Muscle of leg (tissue), 11 donors: ENCODE data around the gene TPM2. TPM values are rescaled to one million over a fixed set of nuclear protein-coding genes. Genes with fewer than 3 reads are reported as not detected.
A peak's percentile ranks its signal among the peaks of the same experiment; 100 is the strongest.

Source experiments
- DNase-seq: peaks from one replicate; pipeline ENCODE4 v3.0.0; 2013
- H3K27ac ChIP-seq: one replicate; pipeline ENCODE4 v1.5.1; 2013; ENCODE audit warnings: mild to moderate bottlenecking, low read length, control low read depth
- H3K27me3 ChIP-seq: one replicate; pipeline ENCODE4 v1.6.1; 2013; ENCODE audit warnings: low read length; ENCODE audit not compliant: control insufficient read depth, insufficient read depth
- H3K36me3 ChIP-seq: one replicate; pipeline ENCODE4 v1.6.1; 2013; ENCODE audit warnings: low read length; ENCODE audit not compliant: control insufficient read depth, insufficient read depth
- H3K4me1 ChIP-seq: one replicate; pipeline ENCODE4 v1.6.1; 2013; ENCODE audit warnings: low read length; ENCODE audit not compliant: control insufficient read depth, insufficient read depth
- H3K4me3 ChIP-seq: one replicate; pipeline ENCODE4 v1.5.1; 2013; ENCODE audit warnings: low read length, control low read depth
- H3K9me3 ChIP-seq: replicated peaks from 2 replicates; pipeline ENCODE4 v1.6.1; 2013; ENCODE audit warnings: low read depth, low read length; ENCODE audit not compliant: control insufficient read depth
- WGBS: methylation state at CpG from one replicate; pipeline ENCODE4 v1.1.5; 2013; ENCODE audit warnings: missing lambda C conversion rate; ENCODE audit not compliant: insufficient coverage; 5-methylcytosine and 5-hydroxymethylcytosine counted together
- polyA plus RNA-seq, 8 donors: library from polyadenylated mRNA; unstranded; fragments of 120-200 nt; gene quantifications; one replicate each; pipeline versions ENCODE4 v1.2.1 to v1.2.3, GENCODE V29; 2013; ENCODE audit warnings: inconsistent platforms in 1 of 8, low replicate concordance in 1 of 8; ENCODE audit not compliant: insufficient read length in 8 of 8, insufficient read depth in 1 of 8
- total RNA-seq: library from RNA; stranded (reverse); fragments of 120-200 nt; gene quantifications from one replicate; pipeline ENCODE4 v1.2.4, GENCODE V29; 2013

The TPM2 gene
- total and polyA plus RNA-seq, 9 donors, result 4,794 to 8,701 (median 8,066) TPM

DNA sequence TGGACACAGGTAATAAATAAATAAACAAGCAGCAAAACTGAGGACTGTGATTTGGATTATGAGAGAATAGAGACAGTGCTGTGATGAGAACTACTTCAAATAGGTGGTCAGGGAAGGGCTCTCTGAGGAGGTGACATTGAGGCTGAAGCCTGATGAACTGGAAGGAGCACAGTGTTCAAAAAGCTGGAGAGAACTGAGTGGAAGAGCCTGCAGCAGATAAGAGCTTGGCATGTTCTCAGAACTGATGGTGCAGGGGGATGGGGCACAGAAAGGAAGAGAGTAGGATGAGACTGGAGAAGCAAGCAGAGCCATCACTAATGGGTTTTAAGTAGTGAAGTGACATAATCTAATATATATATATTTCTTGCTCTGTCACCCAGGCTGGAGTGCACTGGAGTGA is 11.2 kb upstream of the TPM2 start:
- Histone ChIP-seq H3K9me3 (no peaks in the 10 kb centered on the region), H3K4me1 (no peaks in the 10 kb centered on the region), H3K27me3 (no peaks in the 10 kb centered on the region), H3K4me3 (no peak overlapping the region), H3K27ac (no peak overlapping the region), H3K36me3 (peaks cover 98% of the 10 kb centered on the region)
- no peak for DNase-seq

DNA sequence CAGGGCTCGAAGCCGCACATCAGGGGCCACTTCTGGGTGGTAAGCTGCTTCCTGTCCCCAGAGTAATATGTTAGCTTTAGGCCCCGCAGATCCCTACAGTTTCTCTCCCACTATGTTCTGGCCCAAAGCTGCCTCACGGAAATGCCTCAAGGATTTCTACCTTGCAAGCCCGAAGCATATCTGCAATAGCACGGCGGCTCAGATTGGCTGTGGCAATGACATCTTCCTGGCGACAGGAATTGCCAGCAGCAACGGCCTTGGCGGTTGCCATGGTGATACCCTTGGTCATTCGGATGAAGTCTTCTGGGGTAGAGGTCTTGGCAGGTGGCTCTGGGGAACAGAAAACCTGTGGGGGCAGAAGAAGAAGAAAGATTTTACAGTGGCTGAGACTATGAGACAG is 10.3 kb upstream of the TPM2 start:
- H3K36me3 ChIP-seq, result peaks cover 92% of the 10 kb centered on the region
- H3K4me3 ChIP-seq, result no peak overlapping the region
- no peak for DNase-seq
- H3K4me1 ChIP-seq, result no peaks in the 10 kb centered on the region
- H3K27ac ChIP-seq, result no peak overlapping the region
- H3K9me3 ChIP-seq, result no peaks in the 10 kb centered on the region
- 88% methylated on average over 10 of the region's 11 CpGs for WGBS
- H3K27me3 ChIP-seq, result no peaks in the 10 kb centered on the region

DNA sequence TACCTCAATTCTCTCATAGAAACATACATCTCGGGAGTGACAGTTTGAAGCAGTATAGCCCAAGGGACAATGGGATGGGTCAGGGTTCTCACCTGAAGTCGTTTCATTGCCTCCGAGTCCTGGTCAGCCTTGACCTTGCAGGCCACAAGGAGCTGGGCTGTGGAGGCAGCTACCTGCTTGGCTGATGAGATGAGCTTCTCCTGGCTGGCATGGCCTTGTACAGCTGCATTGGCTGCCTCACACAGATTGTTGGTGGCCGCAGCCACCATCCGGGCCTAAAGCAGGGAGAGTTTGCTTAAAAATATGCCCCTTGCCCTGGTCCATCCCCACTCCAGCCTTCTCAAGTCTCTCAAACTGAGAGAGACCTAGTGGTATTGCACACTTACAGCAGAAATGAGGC is 8.5 kb upstream of the TPM2 start:
- Histone ChIP-seq H3K9me3 (no peaks in the 10 kb centered on the region), H3K4me1 (no peaks in the 10 kb centered on the region), H3K36me3 (peaks cover 74% of the 10 kb centered on the region), H3K27me3 (no peaks in the 10 kb centered on the region), H3K27ac (no peak overlapping the region), H3K4me3 (no peak overlapping the region)
- 95% methylated on average over 2 of the region's 5 CpGs for WGBS
- DNase-seq, result no peak

DNA sequence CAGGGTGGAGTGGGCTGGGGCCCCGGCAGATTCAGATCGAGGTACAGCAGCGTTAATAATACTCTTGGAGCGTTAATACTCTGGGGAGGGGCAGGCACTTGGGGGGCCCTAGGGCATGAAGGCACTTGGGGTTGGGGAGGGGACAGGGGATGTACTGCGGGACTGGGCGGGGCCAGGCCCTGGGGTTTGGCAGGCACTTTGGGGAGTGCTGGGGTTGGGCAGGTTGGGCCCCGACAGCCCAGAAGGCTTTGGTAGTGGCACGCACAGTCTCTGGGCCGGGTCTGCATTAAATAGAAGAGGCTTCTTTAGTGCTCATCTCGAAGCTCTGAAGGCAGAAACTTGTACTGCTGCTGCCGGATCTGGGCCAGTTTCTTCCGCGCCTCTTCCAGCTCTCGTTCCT is 7.8 kb upstream of the TPM2 start:
- no peak for DNase-seq
- no peaks in the 10 kb centered on the region for H3K27me3 ChIP-seq
- peaks cover 67% of the 10 kb centered on the region for H3K36me3 ChIP-seq
- no peak overlapping the region for H3K4me3 ChIP-seq
- H3K9me3 ChIP-seq, result no peaks in the 10 kb centered on the region
- no peak overlapping the region for H3K27ac ChIP-seq
- no peaks in the 10 kb centered on the region for H3K4me1 ChIP-seq
- 72% methylated on average over 14 of the region's 14 CpGs for WGBS

DNA sequence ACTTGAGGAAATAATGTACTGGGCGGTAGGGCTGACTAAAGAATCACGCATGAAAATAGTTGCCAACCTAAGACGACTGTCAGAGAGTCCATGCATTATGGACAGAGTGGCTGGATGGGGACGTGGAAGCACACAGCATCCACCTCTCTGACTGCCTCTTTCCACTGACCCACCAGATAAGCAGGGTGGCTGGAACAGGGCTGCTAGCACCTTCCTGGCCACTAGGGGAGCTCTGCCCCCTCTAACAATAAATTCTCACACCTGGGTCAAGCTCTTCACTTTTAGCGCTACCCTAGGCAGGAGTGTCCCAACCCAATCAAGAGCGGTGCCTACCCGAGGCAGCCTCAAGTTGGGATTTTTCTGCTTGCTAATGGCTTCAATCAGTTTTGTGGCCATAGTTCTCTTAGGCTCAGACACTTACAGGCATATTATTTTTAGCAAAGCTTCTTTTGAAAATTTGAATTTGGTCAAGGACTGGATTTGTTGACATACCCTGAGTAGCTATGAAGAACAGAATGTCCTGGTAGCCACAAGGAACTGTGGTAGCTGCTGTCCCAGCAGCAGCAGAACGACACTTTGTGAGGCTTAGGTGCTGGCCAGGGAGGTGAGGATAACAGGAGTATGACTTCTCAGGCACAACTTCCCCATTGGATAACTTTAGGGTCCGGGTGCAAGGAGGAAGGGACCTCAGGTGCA is 6.9 kb upstream of the TPM2 start:
- peak; percentile 49 for DNase-seq
- 42% methylated on average over 7 of the region's 9 CpGs for WGBS
- peaks cover 58% of the 10 kb centered on the region for H3K36me3 ChIP-seq
- no peaks in the 10 kb centered on the region for H3K27me3 ChIP-seq
- H3K4me3 ChIP-seq, result no peak overlapping the region
- H3K4me1 ChIP-seq, result peaks cover 4% of the 10 kb centered on the region
- H3K9me3 ChIP-seq, result no peaks in the 10 kb centered on the region
- H3K27ac ChIP-seq, result no peak overlapping the region

DNA sequence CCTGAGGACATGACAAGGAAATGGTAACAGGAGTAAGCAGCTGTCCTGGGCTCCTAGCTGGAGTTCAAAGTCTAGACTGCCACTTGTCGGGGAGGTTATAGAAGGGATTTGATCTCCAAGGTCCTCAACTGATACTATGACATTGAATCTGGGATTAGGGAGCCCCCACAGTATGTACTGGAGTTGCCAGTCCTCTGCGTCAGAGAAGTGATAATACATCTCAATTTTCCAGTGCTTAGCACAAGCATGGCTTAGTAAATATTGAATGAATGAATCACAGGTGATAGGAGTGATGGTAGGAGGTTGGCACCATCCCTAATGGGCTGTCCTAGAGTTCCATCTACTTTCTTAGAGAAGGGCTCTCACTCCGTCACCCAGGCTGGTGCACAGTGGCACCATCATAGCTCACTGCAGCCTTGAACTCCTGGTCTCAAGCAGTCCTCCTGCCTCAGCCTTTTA is 6.2 kb upstream of the TPM2 start:
- H3K27ac ChIP-seq, result no peak overlapping the region
- no peak for DNase-seq
- H3K4me1 ChIP-seq, result peaks cover 9% of the 10 kb centered on the region
- H3K27me3 ChIP-seq, result no peaks in the 10 kb centered on the region
- H3K9me3 ChIP-seq, result no peaks in the 10 kb centered on the region
- H3K36me3 ChIP-seq, result peaks cover 51% of the 10 kb centered on the region
- 100% methylated on average over 3 of the region's 3 CpGs for WGBS
- H3K4me3 ChIP-seq, result no peak overlapping the region

DNA sequence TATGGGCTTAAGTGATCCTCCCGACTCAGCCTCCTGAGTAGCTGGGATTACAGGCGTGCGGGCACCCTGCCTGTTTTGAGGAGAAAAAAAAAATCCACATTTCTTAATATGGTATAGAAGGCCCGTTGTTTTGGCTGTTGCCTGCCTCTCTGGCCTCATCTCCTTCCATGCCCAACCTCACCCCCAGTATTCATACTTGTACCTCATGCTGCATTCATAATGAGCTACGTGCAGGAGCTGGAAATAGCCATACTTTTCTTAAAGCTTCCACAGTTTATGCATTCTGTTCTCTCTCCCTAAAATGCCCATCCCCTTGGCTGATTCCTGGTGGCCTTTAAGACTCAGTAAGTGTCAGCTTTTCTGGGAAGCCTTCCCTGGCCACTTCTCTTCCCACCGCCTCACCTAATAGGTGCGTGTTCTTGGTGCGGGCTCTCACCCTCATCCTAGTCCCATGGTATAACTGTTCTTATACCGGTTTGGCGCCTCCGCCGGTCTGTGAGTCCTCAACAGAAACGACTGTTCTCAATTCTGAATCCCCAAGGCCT is 2.1 kb upstream of the TPM2 start:
- WGBS, result 51% methylated on average over 9 of the region's 13 CpGs
- Histone ChIP-seq H3K36me3 (peaks cover 33% of the 10 kb centered on the region), H3K27me3 (no peaks in the 10 kb centered on the region), H3K4me1 (peaks cover 29% of the 10 kb centered on the region), H3K9me3 (no peaks in the 10 kb centered on the region), H3K27ac (peak overlapping the region; percentile 97), H3K4me3 (no peak overlapping the region)
- no peak for DNase-seq

DNA sequence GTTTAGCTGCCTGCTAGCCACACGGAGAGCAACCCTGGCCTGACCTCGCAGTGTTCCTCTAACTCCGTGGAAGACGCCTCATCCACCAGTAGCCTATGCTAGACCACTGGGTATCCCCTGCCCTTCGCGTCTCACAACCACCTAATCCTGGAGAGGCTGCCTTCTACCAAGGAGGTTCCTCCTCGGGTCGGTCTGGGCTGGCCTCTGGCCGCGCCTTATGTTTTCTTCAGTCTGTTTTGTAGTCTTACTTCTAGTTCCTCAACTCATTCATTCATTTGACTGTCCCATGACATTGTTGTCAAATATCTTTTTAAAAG is 1.6 kb upstream of the TPM2 start:
- no peaks in the 10 kb centered on the region for H3K9me3 ChIP-seq
- WGBS, result 3% methylated on average over 6 of the region's 10 CpGs
- peaks cover 35% of the 10 kb centered on the region for H3K4me1 ChIP-seq
- H3K4me3 ChIP-seq, result peak overlapping the region; percentile 80
- no peaks in the 10 kb centered on the region for H3K27me3 ChIP-seq
- DNase-seq, result no peak
- peaks cover 34% of the 10 kb centered on the region for H3K36me3 ChIP-seq
- peak overlapping the region; percentile 97 for H3K27ac ChIP-seq

DNA sequence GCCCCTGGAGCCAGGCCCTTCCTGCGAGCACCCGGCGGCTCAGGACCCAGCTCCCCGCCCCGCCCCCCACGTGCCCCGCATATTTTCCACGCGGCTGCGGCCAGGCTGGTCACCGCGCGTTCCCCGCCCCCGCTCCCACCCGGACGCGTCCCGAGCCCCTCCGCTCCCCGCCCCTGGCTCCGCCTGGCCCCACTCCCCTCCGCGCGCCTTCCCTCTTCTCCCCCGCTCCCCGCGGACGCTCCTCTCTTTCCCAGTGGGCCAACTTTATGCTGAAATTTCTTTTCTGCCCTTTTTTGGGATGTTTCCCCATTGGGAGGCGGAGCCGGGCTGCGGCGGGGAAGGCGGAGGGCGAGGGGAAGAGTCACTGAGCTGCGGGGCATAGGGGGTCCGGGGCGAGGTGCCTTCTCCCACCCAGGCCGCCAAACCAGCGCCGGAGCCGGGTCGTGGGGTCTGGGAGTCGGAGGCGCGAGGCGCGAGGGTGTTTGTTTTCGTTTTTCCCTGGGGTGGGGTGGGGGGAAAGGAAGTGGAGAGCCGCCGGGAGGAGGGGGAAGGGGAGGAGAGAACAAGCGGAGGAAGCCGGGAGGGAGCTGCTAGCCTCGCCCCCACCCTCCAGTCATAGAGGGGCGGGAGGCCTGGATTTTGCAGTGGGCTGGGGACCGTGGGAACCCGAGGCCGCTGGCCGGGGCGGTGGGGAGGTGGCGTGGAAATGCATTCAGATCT is 1.0 kb upstream of the TPM2 start:
- no peaks in the 10 kb centered on the region for H3K9me3 ChIP-seq
- H3K36me3 ChIP-seq, result peaks cover 33% of the 10 kb centered on the region
- H3K4me1 ChIP-seq, result peaks cover 37% of the 10 kb centered on the region
- under 1% methylated on average over 43 of the region's 61 CpGs for WGBS
- no peaks in the 10 kb centered on the region for H3K27me3 ChIP-seq
- DNase-seq, result peak; percentile 91
- peak overlapping the region; percentile 97 for H3K27ac ChIP-seq
- H3K4me3 ChIP-seq, result peak overlapping the region; percentile 80

DNA sequence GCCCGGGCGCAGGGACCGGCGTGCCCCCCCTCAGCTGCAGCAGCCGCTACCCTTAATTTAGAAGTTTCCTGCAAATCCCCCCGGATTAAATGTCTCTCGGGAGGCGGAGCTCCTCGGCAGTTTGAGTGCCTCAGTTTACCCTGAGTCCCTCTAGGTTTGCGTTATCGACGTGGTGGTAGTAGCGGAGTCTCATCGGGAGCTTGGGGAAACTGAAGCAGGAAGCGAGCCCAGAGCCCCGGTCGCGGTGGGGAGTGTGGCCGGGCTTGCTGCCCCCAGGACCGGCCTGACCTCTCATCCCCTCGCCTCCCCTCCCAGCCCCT is 529 bp upstream of the TPM2 start:
- H3K9me3 ChIP-seq, result no peaks in the 10 kb centered on the region
- H3K27ac ChIP-seq, result peak overlapping the region; percentile 97
- 0% methylated on average over 17 of the region's 21 CpGs for WGBS
- peaks cover 37% of the 10 kb centered on the region for H3K36me3 ChIP-seq
- peak overlapping the region; percentile 80 for H3K4me3 ChIP-seq
- no peak for DNase-seq
- H3K27me3 ChIP-seq, result no peaks in the 10 kb centered on the region
- H3K4me1 ChIP-seq, result peaks cover 40% of the 10 kb centered on the region
